Measurements from ENCODE around the gene CRHR2. TPM values are rescaled to one million over a fixed set of nuclear protein-coding genes. Genes with fewer than 3 reads are reported as not detected.

CRHR2 gene
- total RNA-seq, 4 donors from 2014 or later, result 0.39 to 0.45 TPM; not detected in 2

- no peak for TF ChIP-seq CTCF (IDR thresholded peaks at IDR 0.05)
Observed at GRCh38 chr7:30706908-30707307, 24.7 kb upstream of the CRHR2 start.

GRCh38 chr7:30706316-30706715 lies 24.1 kb upstream of the CRHR2 start:
- H3K4me1 ChIP-seq, result peaks cover 0 to 11% of the 10 kb centered on the region in 2 donors
- intact Hi-C loops (cut with DNase I), result no loop called here

More at GRCh38 chr7:30706908-30707307, 24.7 kb upstream of the CRHR2 start:
- no peaks in the 10 kb centered on the region for H3K9me3 ChIP-seq
- no peak overlapping the region for H3K4me3 ChIP-seq (replicated peaks in 1 of 3)
- no peak for DNase-seq
- H3K4me1 ChIP-seq, result peaks cover 0 to 11% of the 10 kb centered on the region in 2 donors
- WGBS, 2 donors, result 81 to 89% methylated on average over 6 of the region's 6 CpGs
- H3K27ac ChIP-seq, result no peak overlapping the region
- intact Hi-C loops (cut with DNase I), result no loop called here
- no peaks in the 10 kb centered on the region for H3K36me3 ChIP-seq
- no peaks in the 10 kb centered on the region for H3K27me3 ChIP-seq

GRCh38 chr7:30705596-30705995 lies 23.3 kb upstream of the CRHR2 start:
- H3K27me3 ChIP-seq, result no peaks in the 10 kb centered on the region
- H3K4me1 ChIP-seq, result peaks cover 0 to 11% of the 10 kb centered on the region in 2 donors
- WGBS, 2 donors, result 83 to 86% methylated on average over 10 of the region's 13 CpGs
- DNase-seq, result no peak
- H3K4me3 ChIP-seq (replicated peaks in 1 of 3), result no peak overlapping the region
- TF ChIP-seq CTCF (IDR thresholded peaks at IDR 0.05) (no peak), POLR2A (IDR thresholded peaks at IDR 0.05) (no peak)
- no peak overlapping the region for H3K27ac ChIP-seq
- H3K36me3 ChIP-seq, result no peaks in the 10 kb centered on the region
- H3K9me3 ChIP-seq, result no peaks in the 10 kb centered on the region
- intact Hi-C loops (cut with DNase I), result no loop called here

More at GRCh38 chr7:30706316-30706715, 24.1 kb upstream of the CRHR2 start:
- no peak for DNase-seq
- Histone ChIP-seq H3K27ac (no peak overlapping the region), H3K9me3 (no peaks in the 10 kb centered on the region), H3K4me3 (replicated peaks in 1 of 3) (no peak overlapping the region), H3K36me3 (no peaks in the 10 kb centered on the region), H3K27me3 (no peaks in the 10 kb centered on the region)
- 88 to 92% methylated on average over 6 of the region's 6 CpGs for WGBS, 2 donors
- TF ChIP-seq CTCF (IDR thresholded peaks at IDR 0.05), result no peak

GRCh38 chr7:30705008-30705407 lies 22.8 kb upstream of the CRHR2 start:
- intact Hi-C loops (cut with DNase I), result no loop called here
- 88 to 91% methylated on average over 8 of the region's 8 CpGs for WGBS, 2 donors
- no peak for TF ChIP-seq POLR2A (IDR thresholded peaks at IDR 0.05)
- TF ChIP-seq CTCF (IDR thresholded peaks at IDR 0.05), result no peak
- no peak for DNase-seq
- Histone ChIP-seq H3K4me3 (replicated peaks in 1 of 3) (no peak overlapping the region), H3K36me3 (no peaks in the 10 kb centered on the region), H3K27ac (no peak overlapping the region), H3K4me1 (peaks cover 0 to 11% of the 10 kb centered on the region in 2 donors), H3K9me3 (no peaks in the 10 kb centered on the region), H3K27me3 (no peaks in the 10 kb centered on the region)

GRCh38 chr7:30703756-30704155 lies 21.5 kb upstream of the CRHR2 start:
- Histone ChIP-seq H3K4me1 (peaks cover 0 to 11% of the 10 kb centered on the region in 2 donors), H3K27me3 (no peaks in the 10 kb centered on the region), H3K9me3 (no peaks in the 10 kb centered on the region), H3K4me3 (replicated peaks in 1 of 3) (no peak overlapping the region), H3K27ac (no peak overlapping the region), H3K36me3 (no peaks in the 10 kb centered on the region)
- DNase-seq, result no peak
- TF ChIP-seq POLR2A (IDR thresholded peaks at IDR 0.05) (no peak), CTCF (IDR thresholded peaks at IDR 0.05) (no peak)
- intact Hi-C loops (cut with DNase I), result no loop called here
- 74 to 77% methylated on average over 4 of the region's 4 CpGs for WGBS, 2 donors
